Thyroid gland (tissue), 4 donors: ENCODE results near the gene MED22. TPM values are rescaled to one million over a fixed set of nuclear protein-coding genes. Genes with fewer than 3 reads are reported as not detected.
"Not testable (repeated sequence)": the region's sequence is repeated elsewhere in the genome, so short reads cannot be mapped to it uniquely, and the experiment has no call there.

Experiments used
- DNase-seq, 2 donors: peaks; one replicate each; pipeline ENCODE4 v3.0.0-alpha.2; 2019
- H3K27ac ChIP-seq, 3 donors: fragments of 200-600 bp; sonication (generic); 1 replicate in 2 of 3; 2 replicates in 1 of 3; pipeline ENCODE4 v1.5.1; 2016 to 2019; ENCODE audit warnings: mild to moderate bottlenecking in 1 of 3, moderate library complexity in 1 of 3
- H3K27me3 ChIP-seq: fragments of 200-600 bp; sonication (generic); one replicate; pipeline ENCODE4 v1.5.1; 2019
- H3K36me3 ChIP-seq, 2 donors: fragments of 200-600 bp; sonication (generic); one replicate each; pipeline ENCODE4 v1.5.1; 2016 to 2019
- H3K4me1 ChIP-seq, 2 donors: fragments of 200-600 bp; sonication (generic); one replicate each; pipeline ENCODE4 v1.5.1; 2017 to 2019
- H3K4me3 ChIP-seq, 3 donors: fragments of 200-600 bp; sonication (generic); replicated peaks in 1 of 3; 1 replicate in 2 of 3; 2 replicates in 1 of 3; pipeline ENCODE4 v1.5.1; 2016; ENCODE audit warnings: mild to moderate bottlenecking in 1 of 3
- H3K9me3 ChIP-seq: fragments of 200-600 bp; sonication (generic); one replicate; pipeline ENCODE4 v1.5.1; 2017
- POLR2A ChIP-seq, 2 donors: fragments of 450-650 bp; IDR thresholded peaks; one replicate each; pipeline ENCODE4 v1.6.1; 2017; ENCODE audit warnings: antibody characterized with exemption in 2 of 2, mild to moderate bottlenecking in 2 of 2, moderate library complexity in 1 of 2
- WGBS, 2 donors: methylation state at CpG; one replicate each; pipeline ENCODE4 v1.1.5; 2017; 5-methylcytosine and 5-hydroxymethylcytosine counted together
- intact Hi-C: fragments of 100-400 bp; cut with DNase I; formaldehyde crosslinking; loops from one replicate; pipeline ENCODE4 v1.15.1; 2023
- total RNA-seq, 4 donors: library from RNA; depleted of rRNA; stranded (reverse); fragments of >200 nt; gene quantifications; one replicate each; pipeline ENCODE4 v1.2.3, GENCODE V29; 2016
- TF ChIP-seq, protein P1 (sequence below), 6 experiments: fragments of 200-600 bp in 3 of 6; fragments of 450-650 bp in 3 of 6; sonication (generic) in 3 of 6; IDR thresholded peaks; one replicate each; pipeline ENCODE4 v1.5.1; 2016 to 2019; ENCODE audit warnings: antibody characterized with exemption in 6 of 6, mild to moderate bottlenecking in 2 of 6, inconsistent platforms in 1 of 6, moderate library complexity in 1 of 6

The MED22 gene
- total RNA-seq = 10 to 100 TPM; 41.9 to 58.2 (median 48.6) TPM

- Histone ChIP-seq H3K27me3 (no peaks in the 10 kb centered on the region), H3K27ac (peak within 1 kb of the TSS; percentile 77 to 91 (median 88)), H3K4me1 (peaks cover 16 to 22% of the 10 kb centered on the region in 2 donors), H3K9me3 (no peaks in the 10 kb centered on the region), H3K36me3 (peaks cover 50 to 57% of the 10 kb centered on the region in 2 donors), H3K4me3 (peak within 1 kb of the TSS; percentile 81 to 98 (median 87))
- intact Hi-C loops = no loop called here
- TF ChIP-seq, protein P1, sequence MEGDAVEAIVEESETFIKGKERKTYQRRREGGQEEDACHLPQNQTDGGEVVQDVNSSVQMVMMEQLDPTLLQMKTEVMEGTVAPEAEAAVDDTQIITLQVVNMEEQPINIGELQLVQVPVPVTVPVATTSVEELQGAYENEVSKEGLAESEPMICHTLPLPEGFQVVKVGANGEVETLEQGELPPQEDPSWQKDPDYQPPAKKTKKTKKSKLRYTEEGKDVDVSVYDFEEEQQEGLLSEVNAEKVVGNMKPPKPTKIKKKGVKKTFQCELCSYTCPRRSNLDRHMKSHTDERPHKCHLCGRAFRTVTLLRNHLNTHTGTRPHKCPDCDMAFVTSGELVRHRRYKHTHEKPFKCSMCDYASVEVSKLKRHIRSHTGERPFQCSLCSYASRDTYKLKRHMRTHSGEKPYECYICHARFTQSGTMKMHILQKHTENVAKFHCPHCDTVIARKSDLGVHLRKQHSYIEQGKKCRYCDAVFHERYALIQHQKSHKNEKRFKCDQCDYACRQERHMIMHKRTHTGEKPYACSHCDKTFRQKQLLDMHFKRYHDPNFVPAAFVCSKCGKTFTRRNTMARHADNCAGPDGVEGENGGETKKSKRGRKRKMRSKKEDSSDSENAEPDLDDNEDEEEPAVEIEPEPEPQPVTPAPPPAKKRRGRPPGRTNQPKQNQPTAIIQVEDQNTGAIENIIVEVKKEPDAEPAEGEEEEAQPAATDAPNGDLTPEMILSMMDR (IDR thresholded peaks at IDR 0.05) = peak in 1 of 6 experiments; percentile 24
- peak in 1 of 2 donors; percentile 84 for TF ChIP-seq POLR2A (IDR thresholded peaks at IDR 0.05)
- peak; percentile 94 to 95 for DNase-seq
- WGBS, 2 donors = 0% methylated on average over 35 to 37 of the region's 64 CpGs
Measured at GRCh38 chr9:133347985-133348717, at the start of gene MED22, which contains the start of gene RPL7A. MED22 (minus strand) TSS chr9:133348131; CDS start chr9:133346662, 1,469 bp downstream. RPL7A (plus strand) TSS chr9:133348218; CDS start chr9:133348244, 26 bp downstream.

GRCh38 chr9:133397370-133397769 lies 49.4 kb upstream of the MED22 start:
- WGBS, 2 donors = 83 to 84% methylated on average over 6 of the region's 6 CpGs
- no peaks in the 10 kb centered on the region for H3K9me3 ChIP-seq
- no peak for TF ChIP-seq POLR2A (IDR thresholded peaks at IDR 0.05)
- TF ChIP-seq, protein P1 (IDR thresholded peaks at IDR 0.05) = no peak

DNA sequence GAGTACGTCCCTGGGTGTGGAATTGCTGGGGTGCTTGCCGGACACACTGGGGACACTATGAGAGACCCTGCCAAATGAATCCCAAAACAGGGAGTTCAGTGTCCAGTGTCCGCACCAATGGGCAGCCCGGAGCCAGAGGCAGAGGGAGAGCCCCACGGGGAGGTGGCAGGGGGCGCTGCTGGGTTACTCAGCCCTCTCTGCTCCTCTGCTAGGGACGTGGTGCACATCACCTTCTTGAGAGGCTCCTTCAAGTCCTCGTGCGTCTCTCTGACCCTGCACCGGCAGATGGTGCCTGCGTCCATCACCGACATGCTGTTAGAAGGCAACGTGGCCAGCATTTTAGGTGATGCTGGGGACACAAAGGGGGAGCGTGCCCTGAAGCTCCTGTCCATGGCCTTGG lies 49.0 kb upstream of the MED22 start:
- 16 to 30% methylated on average over 7 to 12 of the region's 14 CpGs for WGBS, 2 donors
- Histone ChIP-seq H3K4me3 (no peak overlapping the region), H3K27ac (no peak overlapping the region), H3K9me3 (no peaks in the 10 kb centered on the region), H3K4me1 (no peaks in the 10 kb centered on the region), H3K27me3 (no peaks in the 10 kb centered on the region), H3K36me3 (no peaks in the 10 kb centered on the region)
- peak; percentile 10 to 12 for DNase-seq
- intact Hi-C loops = no loop called here
- TF ChIP-seq, protein P1 (IDR thresholded peaks at IDR 0.05) = peak in 1 of 6 experiments; percentile 10
- TF ChIP-seq POLR2A (IDR thresholded peaks at IDR 0.05) = no peak

More at GRCh38 chr9:133397370-133397769, 49.4 kb upstream of the MED22 start:
- DNase-seq = no peak
- Histone ChIP-seq H3K4me3 (no peak overlapping the region), H3K36me3 (no peaks in the 10 kb centered on the region), H3K4me1 (no peaks in the 10 kb centered on the region), H3K27ac (no peak overlapping the region), H3K27me3 (no peaks in the 10 kb centered on the region)
- intact Hi-C loops = no loop called here

GRCh38 chr9:133394687-133395271 lies 46.8 kb upstream of the MED22 start:
- Histone ChIP-seq H3K27me3 (no peaks in the 10 kb centered on the region), H3K4me3 (no peak overlapping the region), H3K9me3 (no peaks in the 10 kb centered on the region), H3K36me3 (no peaks in the 10 kb centered on the region), H3K27ac (no peak overlapping the region), H3K4me1 (no peaks in the 10 kb centered on the region)
- intact Hi-C loops = no loop called here
- DNase-seq = no peak
- TF ChIP-seq POLR2A (IDR thresholded peaks at IDR 0.05) = no peak
- TF ChIP-seq, protein P1 (IDR thresholded peaks at IDR 0.05) = no peak
- 32 to 57% methylated on average over 6 to 7 of the region's 8 CpGs for WGBS, 2 donors

DNA sequence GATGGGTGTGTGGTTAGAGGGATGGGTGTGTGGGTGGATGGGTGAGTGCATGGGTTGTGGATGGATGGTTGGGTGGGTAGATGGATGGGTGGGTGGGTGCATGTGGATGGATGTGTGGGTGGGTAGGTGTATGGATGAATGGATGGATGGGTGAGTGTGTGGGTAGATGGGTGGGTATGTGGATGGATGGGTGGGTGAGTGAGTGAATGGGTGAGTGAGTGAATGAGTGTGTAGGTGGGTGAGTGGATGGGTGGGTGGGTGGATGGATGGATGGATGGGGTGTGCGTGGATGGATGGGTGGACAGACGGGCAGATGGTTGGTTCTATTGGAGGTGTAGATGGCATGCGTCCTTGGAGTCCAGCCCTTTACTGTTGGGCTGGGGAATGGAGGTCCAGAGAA lies 45.5 kb upstream of the MED22 start:
- no peak overlapping the region for H3K4me3 ChIP-seq
- WGBS, 2 donors = 89 to 90% methylated on average over 3 of the region's 3 CpGs
- no peaks in the 10 kb centered on the region for H3K27me3 ChIP-seq
- no peaks in the 10 kb centered on the region for H3K36me3 ChIP-seq
- no peaks in the 10 kb centered on the region for H3K9me3 ChIP-seq
- TF ChIP-seq, protein P1 (IDR thresholded peaks at IDR 0.05) = no peak
- TF ChIP-seq POLR2A (IDR thresholded peaks at IDR 0.05) = no peak
- intact Hi-C loops = no loop called here
- DNase-seq = no peak
- H3K27ac ChIP-seq = no peak overlapping the region
- H3K4me1 ChIP-seq = peaks cover 0 to 4% of the 10 kb centered on the region in 2 donors

DNA sequence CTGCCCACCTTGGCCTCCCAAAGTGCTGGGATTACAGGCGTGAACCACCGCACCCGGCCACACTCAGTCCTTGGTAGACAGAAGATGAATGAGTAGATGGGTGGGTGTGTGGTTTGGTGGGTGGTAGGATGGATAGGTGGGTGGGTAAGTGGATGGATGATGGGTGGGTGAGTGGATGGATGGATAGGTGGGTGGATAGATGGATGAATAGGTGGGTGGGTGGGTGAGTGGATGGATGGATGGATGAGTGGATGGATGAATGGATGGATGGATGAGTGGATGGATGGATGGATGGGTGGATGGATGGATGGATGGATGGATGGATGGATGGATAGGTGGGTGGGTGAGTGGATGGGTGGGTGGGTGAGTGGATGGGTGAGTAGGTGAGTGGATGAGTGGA lies 44.4 kb upstream of the MED22 start:
- H3K9me3 ChIP-seq, intact Hi-C loops, H3K36me3 ChIP-seq, DNase-seq, H3K27ac ChIP-seq, H3K27me3 ChIP-seq, H3K4me3 ChIP-seq: not testable (repeated sequence)
- 91 to 95% methylated on average over 3 of the region's 3 CpGs for WGBS, 2 donors
- peaks cover 0 to 15% of the 10 kb centered on the region in 2 donors for H3K4me1 ChIP-seq

- H3K27ac ChIP-seq, H3K36me3 ChIP-seq, H3K9me3 ChIP-seq, DNase-seq, H3K27me3 ChIP-seq, intact Hi-C loops, H3K4me3 ChIP-seq: not testable (repeated sequence)
- WGBS, 2 donors = 37 to 49% methylated on average over 3 of the region's 4 CpGs
- H3K4me1 ChIP-seq = peaks cover 0 to 15% of the 10 kb centered on the region in 2 donors
Measured at GRCh38 chr9:133391449-133391848, 43.5 kb upstream of the MED22 start.
